Astrocyte (in vitro differentiated cells and primary cell): ENCODE data around the gene RELN. TPM values are rescaled to one million over a fixed set of nuclear protein-coding genes. Genes with fewer than 3 reads are reported as not detected.
A peak's percentile ranks its signal among the peaks of the same experiment; 100 is the strongest.

ENCODE experiments used
- DNase-seq: peaks from one replicate; pipeline ENCODE4 v3.0.0-alpha.2; 2010; ENCODE audit warnings: low read depth
- FAIRE-seq: peaks from 2 replicates; lab custom pipeline; 2011; peaks lifted over from hg19 to GRCh38; lab: Jason Lieb, UNC
- H2AFZ ChIP-seq: 2 replicates; pipeline ENCODE4 v1.6.0; 2012; ENCODE audit warnings: low read depth, low read length, inconsistent platforms
- H3K27ac ChIP-seq: 2 replicates; pipeline ENCODE4 v1.5.1; 2011; ENCODE audit warnings: low read depth, low read length, inconsistent platforms
- H3K27me3 ChIP-seq: 2 replicates; pipeline ENCODE4 v1.6.0; 2011; ENCODE audit warnings: low read length, inconsistent platforms; ENCODE audit not compliant: insufficient read depth
- H3K36me3 ChIP-seq: 2 replicates; pipeline ENCODE4 v1.5.1; 2011; ENCODE audit warnings: low read length, inconsistent platforms; ENCODE audit not compliant: insufficient read depth
- H3K4me1 ChIP-seq: 2 replicates; pipeline ENCODE4 v1.5.1; 2011; ENCODE audit warnings: low read length, inconsistent platforms; ENCODE audit not compliant: insufficient read depth
- H3K4me2 ChIP-seq: 2 replicates; pipeline ENCODE4 v1.6.0; 2012; ENCODE audit warnings: low read length, inconsistent platforms
- H3K4me3 ChIP-seq: 2 replicates; pipeline ENCODE4 v1.5.1; 2011; ENCODE audit warnings: low read depth, mild to moderate bottlenecking, low read length, inconsistent platforms; ENCODE audit not compliant: insufficient read depth
- H3K79me2 ChIP-seq: 2 replicates; pipeline ENCODE4 v1.6.0; 2012; ENCODE audit warnings: mild to moderate bottlenecking, low read length, inconsistent platforms; ENCODE audit not compliant: insufficient read depth
- H3K9ac ChIP-seq: 2 replicates; pipeline ENCODE4 v1.6.0; 2012; ENCODE audit warnings: mild to moderate bottlenecking, low read length, inconsistent platforms
- H3K9me3 ChIP-seq: 2 replicates; pipeline ENCODE4 v1.5.1; 2012; ENCODE audit warnings: low read depth, mild to moderate bottlenecking, low read length, inconsistent platforms; ENCODE audit not compliant: insufficient read depth
- H4K20me1 ChIP-seq: 2 replicates; pipeline ENCODE4 v1.6.0; 2012; ENCODE audit warnings: low read length, inconsistent platforms; ENCODE audit not compliant: insufficient read depth
- H3K27ac Mint-ChIP-seq: one replicate; pipeline ENCODE4 v1.8.0; 2021; ENCODE audit warnings: mild to moderate bottlenecking, mixed read lengths; ENCODE audit not compliant: unreplicated experiment
- H3K27me3 Mint-ChIP-seq: one replicate; pipeline ENCODE4 v1.8.0; 2021; ENCODE audit warnings: low read depth, mixed read lengths; ENCODE audit not compliant: unreplicated experiment
- H3K36me3 Mint-ChIP-seq: one replicate; pipeline ENCODE4 v1.8.0; 2021; ENCODE audit warnings: low read depth, mixed read lengths; ENCODE audit not compliant: unreplicated experiment
- H3K4me1 Mint-ChIP-seq: one replicate; pipeline ENCODE4 v1.8.0; 2021; ENCODE audit warnings: low read depth, mixed read lengths; ENCODE audit not compliant: unreplicated experiment
- H3K4me3 Mint-ChIP-seq: one replicate; pipeline ENCODE4 v1.8.0; 2021; ENCODE audit warnings: mild to moderate bottlenecking, moderate library complexity, mixed read lengths; ENCODE audit not compliant: unreplicated experiment
- H3K9me3 Mint-ChIP-seq: one replicate; pipeline ENCODE4 v1.8.0; 2021; ENCODE audit warnings: mild to moderate bottlenecking, mixed read lengths; ENCODE audit not compliant: unreplicated experiment
- EZH2 ChIP-seq: IDR thresholded peaks from 2 replicates; pipeline ENCODE4 v1.6.1; 2012; ENCODE audit warnings: mild to moderate bottlenecking, low read length, inconsistent platforms; ENCODE audit not compliant: insufficient read depth
- total RNA-seq: library from RNA; stranded (reverse); gene quantifications from 2 replicates; pipeline ENCODE4 v1.2.1, GENCODE V29; 2021
- TF ChIP-seq, protein P1 (sequence below): IDR thresholded peaks from 2 replicates; pipeline ENCODE4 v1.5.1; 2011; ENCODE audit warnings: low read depth, mild to moderate bottlenecking, inconsistent platforms, low read length, moderate library complexity; ENCODE audit not compliant: insufficient read depth

RELN gene
- total RNA-seq, 1 donor from 2014 or later, result 0.98 TPM

DNA sequence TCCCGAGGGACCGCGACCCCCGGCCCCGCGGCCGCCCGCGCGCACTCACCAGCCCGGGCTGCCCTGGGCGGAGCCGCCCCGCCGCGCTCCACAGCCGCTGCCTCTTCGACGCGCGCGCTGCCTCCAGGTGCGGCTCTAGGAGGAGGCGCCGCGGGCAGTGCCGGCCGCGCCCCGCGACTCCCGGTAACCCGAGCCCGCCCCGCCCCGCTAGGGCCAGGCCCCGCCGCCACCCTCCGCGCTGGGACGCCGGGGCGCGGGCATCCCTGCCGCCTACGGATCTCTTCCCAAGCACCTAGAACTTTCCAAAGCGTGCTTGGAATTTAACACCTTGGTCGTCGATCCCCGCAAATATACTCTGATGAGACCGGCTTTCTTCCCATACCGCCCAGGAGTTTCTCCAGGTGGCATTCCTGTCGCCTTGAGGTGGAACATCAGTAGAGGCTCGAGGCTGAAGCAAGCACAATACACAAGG is 543.4 kb downstream of the RELN start, which contains the start of gene SLC26A5:
SLC26A5 (minus strand) TSS at position 159 of the 472 bp plus-strand sequence. CDS start 24,693 bp downstream, outside the sequence.
- H3K27me3 ChIP-seq, result peaks cover 38% of the 10 kb centered on the region
- H3K36me3 ChIP-seq, result no peaks in the 10 kb centered on the region
- no peaks in the 10 kb centered on the region for H4K20me1 ChIP-seq
- peak within 1 kb of the TSS; percentile 49 for H3K4me3 ChIP-seq
- TF ChIP-seq, protein P1, sequence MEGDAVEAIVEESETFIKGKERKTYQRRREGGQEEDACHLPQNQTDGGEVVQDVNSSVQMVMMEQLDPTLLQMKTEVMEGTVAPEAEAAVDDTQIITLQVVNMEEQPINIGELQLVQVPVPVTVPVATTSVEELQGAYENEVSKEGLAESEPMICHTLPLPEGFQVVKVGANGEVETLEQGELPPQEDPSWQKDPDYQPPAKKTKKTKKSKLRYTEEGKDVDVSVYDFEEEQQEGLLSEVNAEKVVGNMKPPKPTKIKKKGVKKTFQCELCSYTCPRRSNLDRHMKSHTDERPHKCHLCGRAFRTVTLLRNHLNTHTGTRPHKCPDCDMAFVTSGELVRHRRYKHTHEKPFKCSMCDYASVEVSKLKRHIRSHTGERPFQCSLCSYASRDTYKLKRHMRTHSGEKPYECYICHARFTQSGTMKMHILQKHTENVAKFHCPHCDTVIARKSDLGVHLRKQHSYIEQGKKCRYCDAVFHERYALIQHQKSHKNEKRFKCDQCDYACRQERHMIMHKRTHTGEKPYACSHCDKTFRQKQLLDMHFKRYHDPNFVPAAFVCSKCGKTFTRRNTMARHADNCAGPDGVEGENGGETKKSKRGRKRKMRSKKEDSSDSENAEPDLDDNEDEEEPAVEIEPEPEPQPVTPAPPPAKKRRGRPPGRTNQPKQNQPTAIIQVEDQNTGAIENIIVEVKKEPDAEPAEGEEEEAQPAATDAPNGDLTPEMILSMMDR, result no peak
- peak; percentile 37 for TF ChIP-seq EZH2
- peaks cover 66% of the 10 kb centered on the region for H3K27me3 Mint-ChIP-seq
- no peaks in the 10 kb centered on the region for H3K79me2 ChIP-seq
- H3K9me3 Mint-ChIP-seq, result peaks cover 2% of the 10 kb centered on the region
- no peaks in the 10 kb centered on the region for H3K9me3 ChIP-seq
- no peaks in the 10 kb centered on the region for H3K36me3 Mint-ChIP-seq
- no peak for DNase-seq
- H2AFZ ChIP-seq, result peak within 1 kb of the TSS; percentile 80
- no peak within 1 kb of the TSS for H3K27ac ChIP-seq
- no peak for FAIRE-seq
- no peak within 1 kb of the TSS for H3K9ac ChIP-seq
- no peaks in the 10 kb centered on the region for H3K4me1 Mint-ChIP-seq
- H3K4me2 ChIP-seq, result peak within 1 kb of the TSS; percentile 84
- no peak within 1 kb of the TSS for H3K27ac Mint-ChIP-seq
- peaks cover 8% of the 10 kb centered on the region for H3K4me1 ChIP-seq
- peak within 1 kb of the TSS; percentile 64 for H3K4me3 Mint-ChIP-seq

DNA sequence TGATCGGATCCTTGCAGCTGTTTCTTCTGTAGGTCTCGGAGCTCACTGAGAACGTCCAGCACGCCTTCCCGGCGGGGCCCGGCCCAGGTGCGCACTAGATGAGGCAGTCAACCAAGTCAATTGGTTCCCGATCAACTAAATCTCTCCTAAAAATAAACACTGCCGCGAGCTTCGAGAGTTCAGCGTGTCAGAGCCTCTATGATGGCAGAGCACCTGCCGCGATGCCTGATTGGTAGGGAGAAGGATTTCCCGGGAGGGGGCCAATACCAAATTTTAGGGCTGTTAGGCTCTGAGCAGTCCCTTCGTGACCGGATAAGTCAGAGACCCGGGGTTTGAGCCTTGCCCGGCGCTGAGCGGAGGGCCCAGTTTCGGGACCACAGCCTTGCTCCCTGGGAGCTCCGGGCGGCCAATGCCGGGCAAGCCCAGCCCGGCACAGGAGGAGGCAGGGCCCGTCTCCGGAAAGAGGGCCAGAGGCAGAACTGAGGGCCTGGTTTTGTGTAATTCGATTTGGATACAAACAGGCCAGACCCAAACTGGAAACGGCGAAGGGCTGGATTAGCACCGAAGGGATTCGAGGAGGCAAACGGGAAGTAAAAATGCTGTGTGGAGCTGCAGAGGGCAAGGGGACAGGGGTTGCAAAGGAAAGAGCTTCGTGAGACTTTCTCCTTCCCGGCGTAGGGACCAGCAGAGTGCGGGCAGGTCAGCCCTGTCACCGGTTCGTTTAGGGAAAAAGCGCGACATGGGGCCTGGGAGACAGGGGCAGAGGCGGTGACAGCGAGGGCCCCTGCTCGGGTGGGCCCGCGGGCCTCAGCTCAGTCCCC is 544.0 kb downstream of the RELN start:
- Mint-ChIP-seq H3K4me3 (peak overlapping the region; percentile 55), H3K4me1 (no peaks in the 10 kb centered on the region), H3K9me3 (peaks cover under 1% of the 10 kb centered on the region), H3K27ac (no peak overlapping the region), H3K36me3 (no peaks in the 10 kb centered on the region), H3K27me3 (peaks cover 62% of the 10 kb centered on the region)
- no peak overlapping the region for H3K27ac ChIP-seq
- peak overlapping the region; percentile 84 for H3K4me2 ChIP-seq
- H3K9ac ChIP-seq, result no peak overlapping the region
- TF ChIP-seq, protein P1, result no peak
- TF ChIP-seq EZH2, result peak; percentile 82
- no peak for FAIRE-seq
- peaks cover 38% of the 10 kb centered on the region for H3K27me3 ChIP-seq
- H4K20me1 ChIP-seq, result no peaks in the 10 kb centered on the region
- H3K79me2 ChIP-seq, result no peaks in the 10 kb centered on the region
- H3K36me3 ChIP-seq, result no peaks in the 10 kb centered on the region
- peak overlapping the region; percentile 80 for H2AFZ ChIP-seq
- no peaks in the 10 kb centered on the region for H3K9me3 ChIP-seq
- H3K4me1 ChIP-seq, result peaks cover 8% of the 10 kb centered on the region
- no peak for DNase-seq
- peak overlapping the region; percentile 49 for H3K4me3 ChIP-seq

DNA sequence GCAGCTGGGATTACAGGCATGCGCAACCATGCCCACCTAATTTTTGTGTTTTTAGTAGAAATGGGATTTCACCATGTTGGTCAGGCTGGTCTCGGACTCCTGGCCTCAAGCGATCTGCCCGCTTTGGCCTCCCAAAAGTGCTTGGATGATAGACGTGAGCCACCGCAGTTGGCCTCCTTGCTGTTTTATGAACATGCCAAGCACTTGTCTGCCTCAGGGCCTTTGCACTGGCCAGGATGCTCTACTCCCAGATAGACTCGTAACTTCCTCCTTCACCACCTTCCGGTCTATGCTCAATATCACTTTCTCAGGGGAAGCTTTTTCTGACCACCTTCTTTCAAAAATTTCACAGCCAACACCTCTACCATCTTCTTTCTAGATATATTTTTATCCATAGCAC is 549.8 kb downstream of the RELN start:
- H3K27ac ChIP-seq, result no peak overlapping the region
- H3K4me2 ChIP-seq, result no peak overlapping the region
- H3K4me3 Mint-ChIP-seq, result no peak overlapping the region
- H3K27ac Mint-ChIP-seq, result no peak overlapping the region
- H3K9me3 ChIP-seq, result no peaks in the 10 kb centered on the region
- no peak for FAIRE-seq
- TF ChIP-seq EZH2, result no peak
- TF ChIP-seq, protein P1, result no peak
- H3K4me1 ChIP-seq, result no peaks in the 10 kb centered on the region
- no peaks in the 10 kb centered on the region for H4K20me1 ChIP-seq
- no peaks in the 10 kb centered on the region for H3K9me3 Mint-ChIP-seq
- no peaks in the 10 kb centered on the region for H3K79me2 ChIP-seq
- H2AFZ ChIP-seq, result no peak overlapping the region
- no peaks in the 10 kb centered on the region for H3K4me1 Mint-ChIP-seq
- no peak for DNase-seq
- peaks cover 17% of the 10 kb centered on the region for H3K27me3 ChIP-seq
- H3K9ac ChIP-seq, result no peak overlapping the region
- peaks cover 35% of the 10 kb centered on the region for H3K27me3 Mint-ChIP-seq
- H3K36me3 Mint-ChIP-seq, result no peaks in the 10 kb centered on the region
- H3K4me3 ChIP-seq, result no peak overlapping the region
- no peaks in the 10 kb centered on the region for H3K36me3 ChIP-seq
